Dermis blood vessel endothelial cell (primary cell): ENCODE data around the gene NME7. TPM values are rescaled to one million over a fixed set of nuclear protein-coding genes. Genes with fewer than 3 reads are reported as not detected.
"Not testable (repeated sequence)": the region's sequence is repeated elsewhere in the genome, so short reads cannot be mapped to it uniquely, and the experiment has no call there.

ENCODE experiments used
- DNase-seq: peaks from one replicate; pipeline ENCODE4 v3.0.0; 2010
- total RNA-seq: library from RNA; depleted of rRNA; stranded (reverse); fragments of >200 nt; gene quantifications from 2 replicates; pipeline ENCODE4 v1.2.3, GENCODE V29; 2014

The NME7 gene
- total RNA-seq, 1 donor from 2014 or later = 18.0 TPM

DNA sequence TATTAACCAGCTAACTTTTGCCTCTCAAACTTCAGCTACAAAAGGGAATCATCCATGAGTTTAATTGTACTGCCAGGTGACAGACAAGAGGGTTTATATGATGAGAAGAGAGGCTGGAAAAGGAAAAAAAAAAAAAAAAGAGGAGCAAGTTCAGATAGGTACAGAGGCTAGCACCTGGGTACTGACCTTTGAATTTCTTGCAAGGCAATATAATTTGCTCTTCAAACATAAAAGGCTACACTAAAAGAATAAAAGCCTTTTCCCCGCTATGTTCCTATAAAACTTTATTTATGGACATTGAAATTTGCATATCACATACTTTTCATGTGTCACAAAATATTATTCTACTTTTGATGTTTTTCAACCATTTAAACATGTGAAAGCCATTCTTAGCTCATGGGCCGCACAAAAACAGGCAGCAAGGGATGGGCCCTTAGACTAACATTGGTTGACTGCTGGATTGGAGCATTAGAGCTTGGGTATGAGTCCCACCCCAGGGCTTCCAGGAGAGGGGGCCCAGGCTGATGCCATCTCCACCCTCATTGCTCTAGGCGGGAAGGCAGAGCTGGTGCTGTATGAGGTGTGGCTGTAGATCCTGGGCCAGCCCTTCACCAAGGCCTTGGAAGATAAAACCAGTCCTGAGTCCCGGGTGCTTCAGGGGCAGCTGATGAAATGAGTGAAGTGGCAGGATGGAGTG is 216.8 kb downstream of the NME7 start:
- no peak for DNase-seq

DNA sequence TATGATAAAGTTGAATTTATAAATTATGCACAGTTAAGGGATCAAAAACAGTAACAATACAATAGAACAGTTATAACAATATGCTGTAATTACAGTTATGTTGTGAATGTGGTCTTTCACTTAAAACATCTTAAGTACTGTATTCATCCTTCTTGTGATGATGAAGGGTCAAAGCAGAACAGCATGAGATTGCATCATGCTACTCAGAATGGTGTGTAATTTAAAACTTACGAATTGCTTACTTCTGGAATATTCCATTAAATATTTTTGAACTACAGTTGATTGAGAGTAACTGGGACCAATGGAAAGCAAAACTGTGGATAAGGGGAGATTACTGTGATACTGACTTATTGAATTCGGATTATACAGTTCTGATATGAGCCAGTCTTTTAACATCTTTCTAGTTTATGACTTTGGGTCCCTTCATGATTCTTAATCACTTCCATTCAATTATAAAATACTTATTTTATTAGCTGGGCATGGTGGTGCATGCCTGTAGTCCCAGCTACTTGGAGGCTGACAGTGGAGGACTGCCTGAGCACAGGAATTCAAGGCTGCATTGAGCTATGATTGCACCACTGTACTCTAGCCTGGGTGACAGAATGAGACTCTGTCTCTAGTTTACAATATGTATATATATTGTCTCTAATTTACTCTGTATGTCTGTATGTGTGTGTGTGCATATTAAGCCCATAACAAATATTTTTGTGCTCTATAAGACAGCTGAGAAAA is 217.9 kb downstream of the NME7 start:
- no peak for DNase-seq

DNA sequence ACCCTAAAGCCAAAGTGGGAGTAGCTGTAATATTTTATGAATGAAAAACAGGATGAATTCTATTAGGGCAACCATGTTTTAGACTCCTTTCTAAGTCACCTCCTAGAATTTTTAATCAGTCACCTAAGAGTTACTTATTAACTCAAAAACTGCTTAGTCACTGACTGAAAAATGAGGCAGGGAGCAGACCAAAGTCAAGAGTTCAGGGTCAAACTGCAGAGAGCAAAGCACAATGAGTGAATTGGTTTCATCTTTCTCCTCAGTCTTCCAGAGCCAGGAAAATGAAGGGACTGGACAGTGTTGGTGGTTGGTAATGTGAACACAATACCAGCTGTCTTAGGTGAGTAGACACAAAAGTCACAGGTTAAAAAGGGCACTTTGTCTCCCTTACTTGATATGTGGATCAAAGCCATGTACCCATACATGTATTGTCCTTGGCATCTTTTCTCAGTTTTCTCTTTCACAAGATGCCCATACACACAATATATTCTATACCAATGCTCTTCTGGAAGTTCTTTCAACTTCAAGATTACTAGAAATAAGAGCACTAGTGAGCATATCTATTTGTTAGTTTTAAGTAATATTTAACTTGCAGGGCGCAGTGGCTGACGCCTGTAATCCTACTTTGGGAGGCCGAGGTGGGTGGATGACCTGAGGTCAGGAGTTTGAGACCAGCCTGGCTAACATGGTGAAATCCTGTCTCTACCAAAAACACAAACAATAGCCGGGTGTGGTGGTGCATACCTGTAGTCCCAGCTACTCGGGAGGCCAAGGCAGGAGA is 218.9 kb downstream of the NME7 start:
- no peak for DNase-seq

DNA sequence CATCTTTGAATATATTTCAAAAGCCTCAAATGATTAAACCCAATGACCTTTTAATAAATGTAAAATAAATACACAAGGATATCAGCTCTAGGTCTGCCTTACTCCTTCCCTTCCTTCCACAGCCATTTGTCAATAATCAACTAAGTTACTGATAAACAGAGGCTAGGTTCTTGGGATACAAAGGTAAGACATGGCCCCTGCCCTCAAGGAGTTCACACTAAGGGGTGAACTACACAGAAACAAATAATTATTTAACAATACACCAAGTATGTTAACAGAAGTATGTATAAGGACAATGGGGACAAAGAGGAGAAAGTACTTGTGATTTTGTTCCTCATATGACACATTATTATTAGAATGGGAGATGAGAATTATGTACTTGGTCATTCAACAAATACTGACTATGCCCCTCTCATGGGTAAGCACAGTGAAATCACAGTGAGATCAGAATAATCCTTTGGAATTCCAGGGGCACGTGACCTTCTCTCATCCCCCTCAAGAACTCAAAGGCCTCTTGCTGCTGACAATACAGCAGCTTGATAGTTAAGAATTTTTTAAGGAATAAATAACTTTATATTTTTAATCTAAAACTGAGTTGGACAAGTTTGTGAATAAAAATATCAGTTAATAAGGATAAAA is 220.9 kb downstream of the NME7 start:
- no peak for DNase-seq

- no peak for DNase-seq
These were observed 222.5 kb downstream of the NME7 start for GRCh38 chr1:169144941-169145626.

DNA sequence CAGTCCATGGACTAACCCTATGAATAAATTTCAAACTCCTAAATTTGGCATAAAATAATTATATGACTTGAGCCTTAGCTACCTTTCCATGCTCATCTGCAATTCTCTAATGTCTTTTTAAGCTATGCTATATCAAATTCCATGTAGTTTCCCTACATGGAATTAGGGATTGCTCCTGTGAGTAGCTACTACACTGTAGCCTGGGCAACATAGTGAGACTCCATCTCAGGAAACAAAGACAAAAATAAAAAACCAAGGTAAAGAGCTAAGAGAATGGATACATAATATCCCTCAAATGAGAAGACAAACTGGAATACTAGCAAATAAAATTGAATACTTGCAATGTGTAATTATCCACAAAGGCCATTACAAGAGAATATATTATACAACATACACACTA is 223.6 kb downstream of the NME7 start:
- DNase-seq = no peak

DNA sequence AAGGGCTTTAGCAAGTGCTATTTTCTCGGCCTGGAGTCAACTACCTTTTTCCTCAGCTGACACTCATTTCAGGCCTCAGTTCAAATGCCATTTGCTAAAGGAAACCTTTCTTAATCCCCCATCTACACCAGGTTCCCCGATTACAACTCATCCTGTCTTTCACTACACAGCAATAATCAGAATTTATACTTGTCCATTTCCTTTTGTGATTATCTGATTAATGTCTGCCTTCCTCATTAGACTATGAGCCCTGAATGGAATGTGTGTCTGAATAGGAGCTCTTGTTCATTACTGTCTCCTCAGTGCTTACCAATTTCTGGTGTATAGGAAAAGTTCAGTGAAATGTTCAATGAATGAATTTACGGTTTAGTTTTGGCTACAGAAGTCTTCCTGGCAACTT is 224.3 kb downstream of the NME7 start:
- DNase-seq = no peak

- DNase-seq = no peak
These were observed 225.5 kb downstream of the NME7 start for GRCh38 chr1:169142129-169142528.

- no peak for DNase-seq
These were observed 226.2 kb downstream of the NME7 start for GRCh38 chr1:169141356-169141755.

- no peak for DNase-seq
These were observed 228.5 kb downstream of the NME7 start for GRCh38 chr1:169138866-169139670.

DNA sequence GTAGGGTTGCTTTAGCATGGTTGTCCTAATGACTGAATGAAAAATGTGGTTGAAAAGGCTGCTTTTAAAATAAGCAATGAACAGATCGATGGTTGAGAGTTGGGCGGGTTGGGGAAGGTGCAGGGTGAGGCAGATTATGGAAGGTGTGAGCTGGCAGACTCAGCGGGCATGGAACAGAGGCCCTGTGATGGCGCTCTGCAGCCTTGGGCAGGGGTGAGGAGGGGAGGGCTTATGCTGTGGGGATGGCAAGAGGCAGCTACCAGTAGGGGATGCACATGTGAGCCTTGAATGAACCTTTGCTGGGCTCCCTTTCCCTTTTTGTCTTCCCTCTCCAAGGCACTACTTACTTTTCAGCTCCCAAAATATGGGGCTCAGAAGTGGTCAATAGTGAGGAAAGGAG is 230.2 kb downstream of the NME7 start:
- no peak for DNase-seq

- DNase-seq = peak; percentile 41
These were observed 233.6 kb downstream of the NME7 start for GRCh38 chr1:169133801-169134502.

- DNase-seq = no peak
These were observed 234.4 kb downstream of the NME7 start for GRCh38 chr1:169133228-169133576.

- DNase-seq = peak; percentile 18
These were observed 234.9 kb downstream of the NME7 start for GRCh38 chr1:169132512-169133227.

DNA sequence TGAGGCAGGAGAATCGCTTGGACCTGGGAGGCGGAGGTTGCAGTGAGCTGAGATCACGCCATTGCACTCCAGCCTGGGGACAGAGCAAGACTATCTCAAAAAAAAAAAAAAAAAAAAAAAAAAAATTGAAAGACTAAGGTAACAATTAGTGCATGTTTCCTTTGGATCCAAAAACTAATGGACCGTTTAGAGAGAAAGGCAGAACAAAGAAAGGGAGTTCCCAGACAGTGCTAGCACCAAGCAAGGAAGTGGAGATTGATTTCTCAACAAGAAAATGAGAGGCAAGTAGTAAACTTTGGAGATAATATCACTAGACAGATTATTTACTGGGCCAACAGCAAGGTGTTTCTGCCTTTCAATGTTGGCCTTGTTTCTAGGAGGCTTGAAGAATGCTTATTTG is 236.9 kb downstream of the NME7 start:
- DNase-seq = no peak

- peak; percentile 40 for DNase-seq
These were observed 238.3 kb downstream of the NME7 start for GRCh38 chr1:169129109-169129784.

DNA sequence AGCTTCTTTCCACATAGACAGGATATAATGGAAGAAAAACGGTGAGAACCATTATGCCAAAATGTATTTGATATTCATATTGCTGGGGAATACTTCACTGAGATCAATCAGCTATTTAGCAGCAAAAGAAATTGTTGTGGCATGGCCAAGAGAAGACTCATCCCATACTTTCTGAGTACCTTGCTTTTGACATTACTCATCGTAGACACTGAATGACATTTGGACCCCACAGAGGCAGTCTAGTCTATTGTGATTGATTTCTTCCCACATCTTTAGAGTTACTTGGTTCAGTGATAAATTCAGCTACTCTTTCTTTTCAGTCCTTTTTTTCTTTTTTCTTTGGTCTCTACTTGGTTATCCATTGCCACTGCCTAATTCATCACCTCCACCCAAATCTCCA is 239.0 kb downstream of the NME7 start:
- no peak for DNase-seq

DNA sequence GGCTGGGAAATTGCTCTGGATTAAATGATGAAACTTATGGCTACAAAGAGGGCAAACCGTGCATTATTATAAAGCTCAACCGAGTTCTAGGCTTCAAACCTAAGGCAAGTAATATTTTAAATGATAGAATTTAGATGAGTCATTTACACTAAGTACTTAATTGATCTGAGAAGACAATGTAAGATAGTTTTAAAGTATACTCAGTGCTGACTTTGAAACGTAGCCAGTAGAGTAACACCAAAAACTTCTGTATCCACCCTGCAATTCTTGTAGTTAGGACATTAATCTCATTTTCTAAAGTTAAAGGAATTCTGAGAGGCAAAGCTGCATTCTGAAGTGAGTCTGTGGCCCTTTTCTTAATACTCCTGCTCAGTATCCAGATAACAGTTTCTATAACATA is 240.3 kb downstream of the NME7 start:
- no peak for DNase-seq

DNA sequence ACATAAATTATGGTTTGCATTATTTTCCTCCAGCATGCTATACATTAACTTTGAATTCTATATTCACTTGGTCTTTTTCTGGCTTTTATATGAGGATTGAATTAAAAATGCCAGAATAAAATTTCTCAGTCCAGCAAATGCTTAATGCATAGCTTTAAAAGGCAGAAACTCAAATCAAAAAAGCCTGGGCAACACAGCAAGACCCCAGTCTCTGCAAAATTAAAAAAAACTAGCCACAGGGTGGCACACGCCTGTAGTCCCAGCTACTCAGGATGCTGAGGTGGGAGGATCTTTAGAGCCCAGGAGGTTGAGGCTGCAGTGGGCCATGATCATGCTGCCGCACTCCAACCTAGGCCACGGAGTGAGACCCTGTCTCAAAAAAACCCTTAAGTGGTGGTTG is 241.3 kb downstream of the NME7 start:
- DNase-seq = no peak

DNA sequence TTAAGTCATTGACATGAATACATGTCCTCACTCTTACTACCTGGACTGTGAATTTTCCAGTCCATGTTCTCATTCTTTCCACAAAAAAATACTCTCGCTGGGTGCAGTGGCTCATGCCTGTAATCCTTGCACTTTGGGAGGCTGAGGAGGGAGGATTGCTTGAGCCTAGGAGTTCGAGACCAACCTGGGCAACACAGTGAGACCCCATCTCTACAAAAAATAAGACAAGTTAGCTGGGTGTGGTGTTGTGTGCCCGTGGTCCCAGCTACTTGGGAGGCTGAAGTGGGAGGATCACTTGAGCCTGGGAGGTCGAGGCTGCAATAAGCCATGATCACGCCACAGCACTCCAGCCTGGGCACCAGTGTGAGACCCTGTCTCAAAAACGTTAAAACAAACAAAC is 242.0 kb downstream of the NME7 start:
- not testable (repeated sequence) for DNase-seq
